ENCODE data around the gene ECT2.
"Not testable (repeated sequence)": the region's sequence is repeated elsewhere in the genome, so short reads cannot be mapped to it uniquely, and the experiment has no call there.

ECT2 gene

GRCh38 chr3:172808969-172809546, 58.5 kb downstream of the ECT2 start:
- DNase-seq (ENCODE audit: low spot score) = no peak

- no peak for DNase-seq (ENCODE audit: low spot score)
These were observed 60.6 kb downstream of the ECT2 start for GRCh38 chr3:172811099-172811498.

GRCh38 chr3:172813462-172813861, 62.9 kb downstream of the ECT2 start:
- no peak for DNase-seq (ENCODE audit: low spot score)

- DNase-seq (ENCODE audit: low spot score) = no peak
These were observed 64.2 kb downstream of the ECT2 start for GRCh38 chr3:172814738-172815137.

- DNase-seq (ENCODE audit: low spot score) = no peak
These were observed 65.3 kb downstream of the ECT2 start for GRCh38 chr3:172815857-172816256.

GRCh38 chr3:172816281-172816680, 65.8 kb downstream of the ECT2 start:
- no peak for DNase-seq (ENCODE audit: low spot score)

- no peak for DNase-seq (ENCODE audit: low spot score)
These were observed 66.4 kb downstream of the ECT2 start for GRCh38 chr3:172816968-172817367.

- no peak for DNase-seq (ENCODE audit: low spot score)
These were observed 70.0 kb downstream of the ECT2 start for GRCh38 chr3:172820492-172820891.

GRCh38 chr3:172824229-172824628, 73.7 kb downstream of the ECT2 start:
- no peak for DNase-seq (ENCODE audit: low spot score)

- not testable (repeated sequence) for DNase-seq (ENCODE audit: low spot score)
These were observed 76.7 kb downstream of the ECT2 start for GRCh38 chr3:172827231-172827630.

- no peak for DNase-seq (ENCODE audit: low spot score)
These were observed 82.5 kb downstream of the ECT2 start for GRCh38 chr3:172832983-172833382.

GRCh38 chr3:172836390-172836997, 86.0 kb downstream of the ECT2 start:
- DNase-seq (ENCODE audit: low spot score) = no peak

GRCh38 chr3:172839679-172840078, 89.2 kb downstream of the ECT2 start:
- DNase-seq (ENCODE audit: low spot score) = no peak

GRCh38 chr3:172840463-172840862, 89.9 kb downstream of the ECT2 start:
- DNase-seq (ENCODE audit: low spot score) = no peak

- no peak for DNase-seq (ENCODE audit: low spot score)
These were observed 90.4 kb downstream of the ECT2 start for GRCh38 chr3:172840913-172841312.

- DNase-seq (ENCODE audit: low spot score) = no peak
These were observed 93.9 kb downstream of the ECT2 start for GRCh38 chr3:172844428-172844827.

GRCh38 chr3:172846103-172846561, 95.6 kb downstream of the ECT2 start:
- no peak for DNase-seq (ENCODE audit: low spot score)

- DNase-seq (ENCODE audit: low spot score) = no peak
These were observed 96.2 kb downstream of the ECT2 start for GRCh38 chr3:172846706-172847105.

GRCh38 chr3:172847292-172847691, 96.8 kb downstream of the ECT2 start:
- no peak for DNase-seq (ENCODE audit: low spot score)

GRCh38 chr3:172848910-172849309, 98.4 kb downstream of the ECT2 start:
- peak; percentile 20 for DNase-seq (ENCODE audit: low spot score)

- no peak for DNase-seq (ENCODE audit: low spot score)
These were observed 102.5 kb downstream of the ECT2 start for GRCh38 chr3:172853005-172853404.

GRCh38 chr3:172853921-172854666, 103.6 kb downstream of the ECT2 start:
- DNase-seq (ENCODE audit: low spot score) = no peak

- DNase-seq (ENCODE audit: low spot score) = no peak
These were observed 104.5 kb downstream of the ECT2 start for GRCh38 chr3:172855037-172855436.
